Ascending aorta (tissue), 2 donors: ENCODE data around the gene HIVEP2. TPM values are rescaled to one million over a fixed set of nuclear protein-coding genes. Genes with fewer than 3 reads are reported as not detected.

Source experiments
- DNase-seq, 2 donors: peaks; one replicate each; pipeline ENCODE4 v3.0.0-alpha.2; 2019; ENCODE audit warnings: low spot score in 2 of 2
- H3K27ac ChIP-seq, 2 donors: fragments of 200-600 bp; sonication (generic); one replicate each; pipeline ENCODE4 v1.5.1; 2016 to 2017; ENCODE audit warnings: mild to moderate bottlenecking in 1 of 2
- H3K27me3 ChIP-seq: fragments of 200-600 bp; sonication (generic); one replicate; pipeline ENCODE4 v1.5.1; 2017
- H3K36me3 ChIP-seq, 2 donors: fragments of 200-600 bp; sonication (generic); one replicate each; pipeline ENCODE4 v1.5.1; 2016
- H3K4me1 ChIP-seq, 2 donors: fragments of 200-600 bp; sonication (generic); one replicate each; pipeline ENCODE4 v1.5.1; 2016 to 2017; ENCODE audit warnings: mild to moderate bottlenecking in 1 of 2
- H3K4me3 ChIP-seq, 2 donors: fragments of 200-600 bp; sonication (generic); one replicate each; pipeline ENCODE4 v1.5.1; 2016 to 2017; ENCODE audit warnings: mild to moderate bottlenecking in 1 of 2
- H3K9me3 ChIP-seq, 2 donors: fragments of 200-600 bp; sonication (generic); one replicate each; pipeline ENCODE4 v1.5.1; 2016
- CTCF ChIP-seq, 3 experiments: fragments of 200-600 bp in 2 of 3; fragments of 450-650 bp in 1 of 3; sonication (generic) in 2 of 3; IDR thresholded peaks; one replicate each; pipeline ENCODE4 v1.5.1; 2016 to 2019; ENCODE audit warnings: antibody characterized with exemption in 3 of 3, mild to moderate bottlenecking in 1 of 3, moderate library complexity in 1 of 3
- intact Hi-C: fragments of 100-400 bp; cut with DNase I; formaldehyde crosslinking; loops from one replicate; pipeline ENCODE4 v1.15.1; 2023
- total RNA-seq: library from RNA; depleted of rRNA; stranded (reverse); fragments of >200 nt; gene quantifications from one replicate; pipeline ENCODE4 v1.1.0, GENCODE V29; 2016

HIVEP2 gene
- total RNA-seq, 1 donor from 2014 or later = 14.5 TPM

GRCh38 chr6:142934599-142934998, 10.4 kb downstream of the HIVEP2 start:
- DNase-seq = no peak
- Histone ChIP-seq H3K4me1 (peaks cover 0 to 3% of the 10 kb centered on the region in 2 donors), H3K27me3 (no peaks in the 10 kb centered on the region), H3K36me3 (no peaks in the 10 kb centered on the region), H3K9me3 (no peaks in the 10 kb centered on the region), H3K27ac (no peak overlapping the region), H3K4me3 (no peak overlapping the region)
- intact Hi-C loops = no loop called here
- TF ChIP-seq CTCF (IDR thresholded peaks at IDR 0.05) = no peak

- peaks cover 0 to 3% of the 10 kb centered on the region in 2 donors for H3K4me1 ChIP-seq
- intact Hi-C loops = no loop called here
- DNase-seq = no peak
- H3K4me3 ChIP-seq = no peak overlapping the region
- H3K9me3 ChIP-seq = no peaks in the 10 kb centered on the region
- no peaks in the 10 kb centered on the region for H3K36me3 ChIP-seq
- H3K27ac ChIP-seq = no peak overlapping the region
- no peak for TF ChIP-seq CTCF (IDR thresholded peaks at IDR 0.05)
- H3K27me3 ChIP-seq = no peaks in the 10 kb centered on the region
Observed at GRCh38 chr6:142934106-142934505, 10.9 kb downstream of the HIVEP2 start.

GRCh38 chr6:142933701-142934100, 11.3 kb downstream of the HIVEP2 start:
- DNase-seq = no peak
- TF ChIP-seq CTCF (IDR thresholded peaks at IDR 0.05) = no peak

GRCh38 chr6:142932889-142933288, 12.1 kb downstream of the HIVEP2 start:
- Histone ChIP-seq H3K9me3 (no peaks in the 10 kb centered on the region), H3K27ac (no peak overlapping the region), H3K4me3 (no peak overlapping the region), H3K27me3 (no peaks in the 10 kb centered on the region), H3K36me3 (no peaks in the 10 kb centered on the region), H3K4me1 (peaks cover 0 to 6% of the 10 kb centered on the region in 2 donors)
- DNase-seq = no peak
- TF ChIP-seq CTCF (IDR thresholded peaks at IDR 0.05) = no peak
- intact Hi-C loops = no loop called here

More at GRCh38 chr6:142933701-142934100, 11.3 kb downstream of the HIVEP2 start:
- H3K27me3 ChIP-seq = no peaks in the 10 kb centered on the region
- no peaks in the 10 kb centered on the region for H3K36me3 ChIP-seq
- peaks cover 0 to 3% of the 10 kb centered on the region in 2 donors for H3K4me1 ChIP-seq
- no peaks in the 10 kb centered on the region for H3K9me3 ChIP-seq
- intact Hi-C loops = no loop called here
- no peak overlapping the region for H3K27ac ChIP-seq
- no peak overlapping the region for H3K4me3 ChIP-seq

- peaks cover 0 to 16% of the 10 kb centered on the region in 2 donors for H3K4me1 ChIP-seq
- no peak for TF ChIP-seq CTCF (IDR thresholded peaks at IDR 0.05)
- no peaks in the 10 kb centered on the region for H3K36me3 ChIP-seq
- no peaks in the 10 kb centered on the region for H3K27me3 ChIP-seq
- no peak overlapping the region for H3K4me3 ChIP-seq
- intact Hi-C loops = loop anchor here (5.0 kb wide), 2 partner anchors 43 to 233 kb away; no protein-coding TSS in a partner anchor
- no peak for DNase-seq
- H3K9me3 ChIP-seq = no peaks in the 10 kb centered on the region
- no peak overlapping the region for H3K27ac ChIP-seq
Observed at GRCh38 chr6:142929751-142930358, 15.1 kb downstream of the HIVEP2 start.
